ENCODE measurements around the gene RBPMS2.
"Not testable (repeated sequence)": the region's sequence is repeated elsewhere in the genome, so short reads cannot be mapped to it uniquely, and the experiment has no call there.

The RBPMS2 gene

GRCh38 chr15:64775551-64776401, at the start of gene RBPMS2:
TSS of gene RBPMS2 (minus strand) at chr15:64775589. CDS start at chr15:64775319, 270 bp downstream.
- DNase-seq (ENCODE audit: low read depth, low spot score) = peak; percentile 47

DNA sequence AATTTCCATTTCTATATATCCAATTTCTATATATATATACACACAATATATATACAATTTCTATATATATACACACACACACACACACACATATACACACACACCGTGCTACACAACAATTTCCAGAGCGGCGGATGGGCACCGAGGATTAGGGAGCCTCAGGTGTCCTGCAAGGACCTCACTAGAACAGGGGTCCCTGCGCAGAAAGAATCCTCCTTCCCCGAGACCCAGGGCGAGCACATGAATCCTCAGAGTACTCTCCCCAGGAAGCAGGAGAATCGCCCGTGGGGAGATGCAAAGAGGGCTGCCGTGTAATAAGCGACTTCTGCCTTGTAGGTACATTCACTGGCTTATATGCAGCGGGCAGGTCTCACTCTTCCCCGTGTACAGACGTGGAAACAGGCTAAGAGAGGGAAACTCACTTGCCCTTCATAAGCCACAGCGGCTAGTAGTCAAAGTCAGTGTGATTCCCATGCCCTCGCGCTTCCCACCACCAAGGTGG, 49.6 kb upstream of the RBPMS2 start:
- DNase-seq (ENCODE audit: low read depth, low spot score) = no peak

GRCh38 chr15:64816452-64816851, 41.1 kb upstream of the RBPMS2 start:
- DNase-seq (ENCODE audit: low read depth, low spot score) = no peak

GRCh38 chr15:64814965-64815364, 39.6 kb upstream of the RBPMS2 start:
- DNase-seq (ENCODE audit: low read depth, low spot score) = not testable (repeated sequence)

DNA sequence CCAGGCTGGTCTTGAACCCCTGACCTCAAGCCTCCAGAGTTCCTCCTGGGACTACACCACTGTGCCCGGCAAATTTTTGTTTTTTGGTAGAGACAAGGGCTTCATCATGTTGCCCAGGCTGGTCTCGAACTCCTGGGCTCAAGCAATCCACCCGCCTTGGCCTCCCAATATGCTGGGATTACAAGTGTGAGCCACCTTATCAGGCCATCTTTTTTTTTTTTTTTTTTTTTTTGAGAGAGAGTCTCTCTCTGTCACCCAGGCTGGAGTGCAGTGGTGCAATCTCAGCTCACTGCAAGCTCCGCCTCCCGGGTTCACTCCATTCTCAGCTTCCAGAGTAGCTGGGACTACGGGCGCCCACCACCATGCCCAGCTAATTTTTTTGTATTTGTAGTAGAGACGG, 38.9 kb upstream of the RBPMS2 start:
- not testable (repeated sequence) for DNase-seq (ENCODE audit: low read depth, low spot score)

GRCh38 chr15:64813075-64813474, 37.7 kb upstream of the RBPMS2 start:
- DNase-seq (ENCODE audit: low read depth, low spot score) = peak; percentile 32

GRCh38 chr15:64810497-64811326, 35.3 kb upstream of the RBPMS2 start:
- no peak for DNase-seq (ENCODE audit: low read depth, low spot score)

DNA sequence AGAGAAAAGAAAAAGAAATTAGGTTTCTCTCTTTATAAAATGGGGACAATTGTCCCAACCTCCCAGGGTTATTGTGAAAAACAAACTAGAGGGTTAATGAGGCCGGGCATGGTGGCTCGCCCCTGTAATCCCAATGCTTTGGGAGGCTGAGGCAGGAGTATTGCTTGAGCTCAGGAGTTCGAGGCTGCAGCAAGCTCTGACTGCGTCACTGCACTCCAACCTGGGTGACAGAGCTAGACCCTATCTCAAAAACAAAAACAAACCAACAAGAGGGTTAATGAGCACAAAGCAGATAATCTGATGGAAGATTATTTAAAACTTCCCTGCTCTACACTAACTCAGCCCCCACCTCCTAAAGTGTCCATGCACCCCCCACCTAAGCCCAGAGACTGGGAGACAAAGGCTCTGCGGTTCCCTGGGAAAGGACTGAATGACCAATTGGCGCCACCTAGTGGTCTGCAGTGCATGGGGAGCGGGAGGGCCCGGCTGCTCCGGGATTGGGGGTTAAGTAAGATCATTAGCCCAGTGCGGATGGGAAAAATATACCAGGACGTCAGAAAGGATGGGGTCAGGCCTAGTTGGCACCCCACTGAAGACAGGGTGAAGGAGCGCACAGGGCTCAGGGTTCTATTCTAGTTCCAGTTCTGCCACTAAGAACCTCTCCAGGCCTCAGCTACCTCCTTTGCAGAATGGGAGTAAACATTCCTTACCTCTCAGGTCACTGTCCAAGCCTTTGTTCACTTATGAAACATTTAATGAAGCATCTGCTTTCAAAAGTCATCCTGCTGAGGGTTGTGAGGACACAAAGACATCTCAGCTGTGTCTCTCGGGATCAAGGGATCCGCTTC, 34.5 kb upstream of the RBPMS2 start:
- peak; percentile 86 for DNase-seq (ENCODE audit: low read depth, low spot score)

- no peak for DNase-seq (ENCODE audit: low read depth, low spot score)
These were observed 33.5 kb upstream of the RBPMS2 start for GRCh38 chr15:64808785-64809453.

DNA sequence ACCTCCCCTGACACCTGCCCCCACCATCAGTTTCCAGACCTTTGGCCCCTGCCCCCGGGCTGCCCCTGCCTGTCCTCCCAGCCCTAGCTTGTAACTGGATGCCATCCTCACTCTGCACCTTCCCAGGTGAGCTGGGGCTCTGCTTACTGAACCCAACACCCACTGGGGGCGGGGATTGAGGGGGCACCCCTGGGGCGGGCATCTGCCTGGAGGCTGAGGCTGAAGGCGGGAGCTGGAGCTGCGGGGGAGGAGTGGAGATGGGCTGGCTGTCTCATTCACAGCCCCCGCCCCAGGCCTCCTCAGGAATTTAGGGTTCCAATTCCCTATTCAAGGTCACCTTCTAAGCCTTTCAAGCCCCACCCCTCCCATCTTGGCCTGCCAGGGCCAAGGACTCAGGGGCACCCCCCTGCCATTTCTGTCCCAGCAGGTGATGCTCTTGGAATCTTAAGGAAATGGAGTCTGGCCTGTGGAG, 32.4 kb upstream of the RBPMS2 start:
- no peak for DNase-seq (ENCODE audit: low read depth, low spot score)

GRCh38 chr15:64807051-64807749, 31.8 kb upstream of the RBPMS2 start:
- DNase-seq (ENCODE audit: low read depth, low spot score) = no peak

DNA sequence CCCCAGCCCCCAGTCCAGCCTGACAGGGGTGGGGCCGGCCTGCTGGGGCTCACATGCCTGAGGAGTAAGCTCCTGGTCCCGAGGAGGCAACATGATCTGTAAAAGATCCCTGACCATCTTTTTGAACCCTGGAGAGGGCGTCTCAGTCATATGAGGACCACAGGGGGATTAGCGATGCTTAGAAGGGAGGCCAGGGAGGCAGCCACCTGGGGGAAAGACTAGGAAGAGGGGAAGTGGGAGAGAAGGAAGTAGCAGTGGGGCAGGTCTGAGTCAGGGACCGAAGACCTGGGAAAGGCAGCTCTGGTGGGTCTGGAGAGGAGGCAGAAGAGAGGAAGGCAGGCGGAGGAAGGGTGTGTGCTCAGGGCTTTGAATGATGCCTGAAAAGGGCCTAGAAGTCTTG, 31.1 kb upstream of the RBPMS2 start:
- DNase-seq (ENCODE audit: low read depth, low spot score) = no peak

DNA sequence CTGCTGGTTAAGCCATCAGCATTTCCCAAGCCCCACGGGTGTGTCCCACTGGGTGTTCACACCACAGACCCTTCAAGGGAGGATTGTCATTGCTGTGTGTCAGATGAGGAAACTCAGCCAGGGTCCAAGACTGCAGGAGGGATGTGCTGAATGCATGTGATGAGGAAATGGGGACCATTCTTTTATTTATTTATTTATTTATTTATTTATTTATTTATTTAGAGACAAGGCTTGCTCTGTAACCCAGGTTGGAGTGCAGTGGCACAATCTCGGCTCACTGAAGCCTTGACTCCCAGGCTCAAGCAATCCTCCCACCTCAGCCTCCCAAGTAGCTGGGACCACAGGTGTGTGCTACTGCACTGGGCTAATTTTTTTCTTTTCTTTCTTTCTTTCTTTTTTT, 29.2 kb upstream of the RBPMS2 start:
- no peak for DNase-seq (ENCODE audit: low read depth, low spot score)

DNA sequence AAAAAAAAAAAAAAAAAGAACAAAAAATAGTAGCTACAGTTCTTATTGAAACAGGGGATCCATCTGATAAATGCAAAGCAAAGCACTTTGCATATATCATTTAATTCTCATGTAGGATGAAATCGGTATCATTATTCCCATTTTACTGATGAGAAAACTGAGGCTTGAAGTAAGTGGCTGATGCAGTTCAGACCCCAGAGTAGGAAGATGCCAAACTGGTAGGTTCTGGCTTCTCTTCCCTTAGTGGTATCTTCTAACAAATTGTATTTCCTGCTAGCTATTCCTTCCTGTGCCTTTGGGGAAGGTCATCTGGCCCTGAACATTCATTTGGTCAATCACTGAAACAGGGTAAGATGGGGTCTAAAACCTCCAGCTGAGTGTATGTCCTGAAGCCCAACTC, 28.1 kb upstream of the RBPMS2 start:
- no peak for DNase-seq (ENCODE audit: low read depth, low spot score)

DNA sequence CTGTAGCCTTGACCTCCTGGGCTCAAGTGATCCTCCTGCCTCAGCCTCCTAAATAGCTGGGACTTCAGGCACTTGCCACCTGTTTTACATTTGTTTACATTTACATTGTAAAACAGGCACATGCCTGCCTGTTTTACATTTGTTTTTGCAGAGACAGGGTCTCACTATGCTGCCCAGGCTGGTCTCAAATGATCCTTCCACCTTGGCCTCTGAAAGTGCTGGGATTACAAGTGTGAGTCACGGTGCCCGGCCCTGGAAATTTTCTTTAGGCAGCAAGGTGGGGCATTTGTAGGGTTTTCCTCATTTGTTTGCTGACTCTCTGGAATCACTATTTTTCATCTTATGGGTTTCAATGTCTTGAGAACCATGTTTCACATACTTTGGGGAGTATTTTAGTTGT, 25.1 kb upstream of the RBPMS2 start:
- no peak for DNase-seq (ENCODE audit: low read depth, low spot score)

- DNase-seq (ENCODE audit: low read depth, low spot score) = not testable (repeated sequence)
These were observed 23.5 kb upstream of the RBPMS2 start for GRCh38 chr15:64798905-64799304.

DNA sequence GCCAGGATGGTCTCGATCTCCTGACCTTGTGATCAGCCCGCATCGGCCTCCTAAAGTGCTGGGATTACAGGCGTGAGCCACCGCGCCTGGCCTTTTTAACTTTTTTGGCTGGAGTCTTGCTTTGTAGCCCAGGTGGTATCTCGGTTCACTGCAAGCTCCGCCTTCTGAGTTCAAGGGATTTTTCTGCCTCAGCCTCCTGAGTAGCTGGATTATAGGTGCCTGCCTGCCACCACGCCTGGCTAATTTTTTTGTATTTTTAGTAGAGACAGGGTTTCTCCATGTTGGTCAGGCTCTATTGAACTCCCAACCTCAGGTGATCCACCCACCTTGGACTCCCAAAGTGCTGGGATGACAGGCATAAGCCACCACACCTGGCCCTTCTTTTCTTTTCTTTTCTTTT, 20.5 kb upstream of the RBPMS2 start:
- not testable (repeated sequence) for DNase-seq (ENCODE audit: low read depth, low spot score)

DNA sequence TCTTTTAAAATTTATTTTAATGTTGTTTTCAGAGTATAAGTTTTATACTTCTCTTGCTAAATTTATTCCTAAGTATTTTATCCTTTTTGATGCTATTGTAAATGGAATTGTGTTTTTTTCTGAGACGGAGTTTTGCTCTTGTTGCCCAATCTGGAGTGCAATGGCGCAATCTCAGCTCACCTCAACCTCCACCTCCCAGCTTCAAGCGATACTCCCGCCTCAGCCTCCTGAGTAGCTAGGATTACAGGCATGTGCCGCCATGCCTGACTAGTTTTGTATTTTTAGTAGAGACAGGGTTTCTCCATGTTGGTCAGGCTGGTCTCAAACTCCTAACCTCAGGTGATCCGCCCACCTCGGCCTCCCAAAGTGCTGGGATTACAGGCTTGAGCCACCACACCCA, 19.9 kb upstream of the RBPMS2 start:
- DNase-seq (ENCODE audit: low read depth, low spot score) = not testable (repeated sequence)

- no peak for DNase-seq (ENCODE audit: low read depth, low spot score)
These were observed 16.9 kb upstream of the RBPMS2 start for GRCh38 chr15:64792282-64792681.

DNA sequence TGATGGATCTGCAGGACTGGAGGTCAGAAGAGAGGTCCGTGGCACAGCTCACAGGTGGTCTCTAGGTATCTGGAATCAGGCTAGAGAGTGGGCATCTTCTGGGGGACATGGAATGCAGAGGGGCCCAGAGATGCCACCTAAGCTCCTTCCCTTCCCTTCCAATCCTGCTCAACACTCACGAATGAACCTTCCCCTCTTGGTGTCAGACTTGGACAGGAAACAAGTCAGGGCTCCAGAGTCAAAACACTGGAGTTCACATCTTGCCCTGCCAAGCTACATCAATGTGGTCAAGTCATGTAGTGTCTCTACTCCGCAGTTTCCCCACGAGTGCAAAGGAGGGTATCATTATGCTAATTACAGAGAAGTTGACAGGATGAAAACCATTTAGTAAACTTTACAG, 16.0 kb upstream of the RBPMS2 start:
- no peak for DNase-seq (ENCODE audit: low read depth, low spot score)

All from astrocyte of the hippocampus (primary cell).